Colon (tissue), 2 donors: ENCODE results near the gene MED12L.

ENCODE experiments used
- FAIRE-seq: peaks from 2 replicates; lab custom pipeline; 2012; peaks lifted over from hg19 to GRCh38; lab: Jason Lieb, UNC
- donor health status: control.
- donor health status: control.

The MED12L gene

GRCh38 chr3:151091685-151092345, 6.4 kb downstream of the MED12L start:
- no peak for FAIRE-seq

- FAIRE-seq = no peak
These were observed 7.7 kb downstream of the MED12L start for GRCh38 chr3:151093148-151093547.

- no peak for FAIRE-seq
These were observed 8.4 kb downstream of the MED12L start for GRCh38 chr3:151093905-151094304.

- no peak for FAIRE-seq
These were observed 11.3 kb downstream of the MED12L start for GRCh38 chr3:151096716-151097115.

GRCh38 chr3:151100076-151100475, 14.6 kb downstream of the MED12L start:
- no peak for FAIRE-seq

GRCh38 chr3:151101270-151101969, 16.0 kb downstream of the MED12L start:
- no peak for FAIRE-seq

- FAIRE-seq = no peak
These were observed 20.8 kb downstream of the MED12L start for GRCh38 chr3:151106311-151106710.

- no peak for FAIRE-seq
These were observed 21.7 kb downstream of the MED12L start for GRCh38 chr3:151107177-151107576.

GRCh38 chr3:151107701-151108100, 22.2 kb downstream of the MED12L start:
- FAIRE-seq = no peak

GRCh38 chr3:151109286-151109800, 23.9 kb downstream of the MED12L start:
- FAIRE-seq = no peak

GRCh38 chr3:151112731-151113130, 27.3 kb downstream of the MED12L start:
- FAIRE-seq = no peak

GRCh38 chr3:151113343-151113742, 27.9 kb downstream of the MED12L start:
- no peak for FAIRE-seq

- no peak for FAIRE-seq
These were observed 31.6 kb downstream of the MED12L start for GRCh38 chr3:151117047-151117446.

GRCh38 chr3:151119188-151119587, 33.7 kb downstream of the MED12L start:
- no peak for FAIRE-seq

GRCh38 chr3:151120409-151120808, 34.9 kb downstream of the MED12L start:
- FAIRE-seq = no peak

- no peak for FAIRE-seq
These were observed 35.6 kb downstream of the MED12L start for GRCh38 chr3:151121016-151121415.

GRCh38 chr3:151123827-151124226, 38.4 kb downstream of the MED12L start:
- FAIRE-seq = no peak

GRCh38 chr3:151124476-151124875, 39.0 kb downstream of the MED12L start:
- no peak for FAIRE-seq

GRCh38 chr3:151130428-151130827, 45.0 kb downstream of the MED12L start:
- FAIRE-seq = no peak

- FAIRE-seq = no peak
These were observed 47.7 kb downstream of the MED12L start for GRCh38 chr3:151133175-151133574.

- FAIRE-seq = no peak
These were observed 48.5 kb downstream of the MED12L start for GRCh38 chr3:151133917-151134450.

GRCh38 chr3:151135541-151136337, 50.3 kb downstream of the MED12L start:
- no peak for FAIRE-seq

- no peak for FAIRE-seq
These were observed 57.5 kb downstream of the MED12L start for GRCh38 chr3:151142929-151143328.
